Heart left ventricle (tissue), 16 donors: ENCODE data around the gene OR56A4. TPM values are rescaled to one million over a fixed set of nuclear protein-coding genes. Genes with fewer than 3 reads are reported as not detected.

Source experiments
- ATAC-seq, 4 donors: fragments of 200-7000 bp; cut with Tn5 transposase; one replicate each; pipeline ENCODE4 v1.9.1; 2020 to 2022; ENCODE audit warnings: moderate library complexity in 4 of 4, mild to moderate bottlenecking in 3 of 4, moderate number of reproducible peaks in 1 of 4
- DNase-seq, 5 donors: peaks; one replicate each; pipeline ENCODE4 v3.0.0-alpha.2; 2020
- H3K27ac ChIP-seq, 12 donors: fragments of 200-600 bp; sonication (generic) in 4 of 12; one replicate each; pipeline versions ENCODE4 v1.5.0 to v1.8.0; 2016 to 2022; ENCODE audit warnings: mild to moderate bottlenecking in 2 of 12
- H3K27me3 ChIP-seq, 9 donors: fragments of 200-600 bp; sonication (generic) in 2 of 9; one replicate each; pipeline versions ENCODE4 v1.5.1 to v1.8.0; 2016 to 2022; ENCODE audit warnings: mild to moderate bottlenecking in 3 of 9
- H3K36me3 ChIP-seq, 9 donors: fragments of 200-600 bp; sonication (generic) in 2 of 9; one replicate each; pipeline versions ENCODE4 v1.5.0 to v1.8.0; 2018 to 2022; ENCODE audit warnings: mild to moderate bottlenecking in 2 of 9
- H3K4me1 ChIP-seq, 12 donors: fragments of 200-600 bp; sonication (generic) in 4 of 12; one replicate each; pipeline versions ENCODE4 v1.5.0 to v1.8.0; 2016 to 2022; ENCODE audit warnings: mild to moderate bottlenecking in 3 of 12
- H3K4me3 ChIP-seq, 12 donors: fragments of 200-600 bp; sonication (generic) in 4 of 12; one replicate each; pipeline versions ENCODE4 v1.5.0 to v1.8.0; 2017 to 2022; ENCODE audit warnings: mild to moderate bottlenecking in 9 of 12, moderate library complexity in 4 of 12
- H3K9me3 ChIP-seq, 12 donors: fragments of 200-600 bp; sonication (generic) in 4 of 12; one replicate each; pipeline versions ENCODE4 v1.5.0 to v1.8.0; 2016 to 2022; ENCODE audit warnings: mild to moderate bottlenecking in 1 of 12
- CTCF ChIP-seq, 12 donors: fragments of 200-600 bp; sonication (generic) in 4 of 12; IDR thresholded peaks; one replicate each; pipeline versions ENCODE4 v1.5.0 to v1.8.0; 2018 to 2022; ENCODE audit warnings: antibody characterized with exemption in 12 of 12, mild to moderate bottlenecking in 5 of 12
- POLR2A ChIP-seq, 2 donors: fragments of 450-650 bp; IDR thresholded peaks; one replicate each; pipeline ENCODE4 v1.6.1; 2017; ENCODE audit warnings: antibody characterized with exemption in 2 of 2, mild to moderate bottlenecking in 2 of 2, moderate library complexity in 2 of 2
- WGBS, 4 donors: extraction: QIAGEN DNeasy Blood & Tissue Kit in 2 of 4; methylation state at CpG; one replicate each; pipeline versions ENCODE4 v1.1.5 to v1.1.7; 2013 to 2018; 5-methylcytosine and 5-hydroxymethylcytosine counted together
- intact Hi-C, 10 donors: fragments of 100-400 bp; cut with DNase I; formaldehyde crosslinking; loops; one replicate each; pipeline versions ENCODE4 v1.11.1 to v1.14.2; 2022
- long read RNA-seq, 3 donors: library from polyadenylated mRNA; unstranded; transcript quantifications; one replicate each; pipeline ENCODE4 v2.0.0, GENCODE V29; 2020 to 2021
- polyA plus RNA-seq, 2 donors: library from polyadenylated mRNA; stranded (reverse); fragments of 200-250 nt; gene quantifications; one replicate each; pipeline ENCODE4 v1.2.3, GENCODE V29; 2013
- total RNA-seq, 9 donors: library from RNA; depleted of rRNA in 2 of 9; stranded (reverse); fragments of >200 nt in 2 of 9; fragmentation: NEBNext Ultra II Directional in 3 of 9; extraction: Animal tissue kit (Norgen Biotek cat#: 25700) in 3 of 9; gene quantifications; one replicate each; pipeline versions ENCODE4 v1.1.0 to v1.2.4, GENCODE V29; 2016 to 2023
- donor health status: ischemic (EF 13 %, LVEDD 7.1; RV severe dilation, severe dysfunction).
- donor health status: healthy with polysubstance abuse.
- donor health status: DM: no; HTN: yes; CAD: no.
- donor health status: DM: no; HTN: no; CAD: no.
- donor health status: ischemic (EF 25% LVEDD 6.9; RV normal size, moderate dysfunction).
- donor health status: ischemic (EF 25% LVEDD 5.7; RV mildly dilated, moderate dysfunction).
- donor health status: healthy.
- donor health status: DM: yes; HTN: yes; CAD: no.
- donor health status: ischemic (EF 35%, LVEDD 5.7; RV mildly dilated, moderate dysfunction).
- donor health status: nonischemic (EF 11% LVEDD 7.7; RV severe dilation, severe dysfunction).
- donor health status: DM: yes; HTN: yes; CAD: no.
- donor health status: PGD.
- donor health status: ischemic (EF 29% LVEDD 5.4; RV normal size, mild dysfunction).
- donor health status: nonischemic (EF 23%, LVEDD 6.1; RV moderate dilation, normal function).

Gene OR56A4
- total RNA-seq: under 1 TPM in 1 of 9 donors, not detected in 8; 0.40 TPM
- not detected for polyA plus RNA-seq
- long read RNA-seq, donor 1: 0 reads
- long read RNA-seq, donor 2: 0 reads
- long read RNA-seq, donor 3: 0 reads

GRCh38 chr11:6006846-6007245, at the start of gene OR56A4:
Gene OR56A4 (minus strand): TSS chr11:6006946. CDS start chr11:6002992, 3,954 bp downstream.
- Histone ChIP-seq H3K4me3 (no peak within 1 kb of the TSS), H3K36me3 (no peaks in the 10 kb centered on the region), H3K27me3 (peaks cover 0 to 4% (median 0%) of the 10 kb centered on the region in 9 donors), H3K9me3 (no peaks in the 10 kb centered on the region), H3K4me1 (peaks cover 0 to 4% (median 0%) of the 10 kb centered on the region in 12 donors), H3K27ac (peak within 1 kb of the TSS in 1 of 12 donors; percentile 10)
- TF ChIP-seq POLR2A (IDR thresholded peaks at IDR 0.05) (no peak), CTCF (IDR thresholded peaks at IDR 0.05) (no peak)
- intact Hi-C loops: no loop called here
- DNase-seq (no peak), ATAC-seq (no peak)

DNA sequence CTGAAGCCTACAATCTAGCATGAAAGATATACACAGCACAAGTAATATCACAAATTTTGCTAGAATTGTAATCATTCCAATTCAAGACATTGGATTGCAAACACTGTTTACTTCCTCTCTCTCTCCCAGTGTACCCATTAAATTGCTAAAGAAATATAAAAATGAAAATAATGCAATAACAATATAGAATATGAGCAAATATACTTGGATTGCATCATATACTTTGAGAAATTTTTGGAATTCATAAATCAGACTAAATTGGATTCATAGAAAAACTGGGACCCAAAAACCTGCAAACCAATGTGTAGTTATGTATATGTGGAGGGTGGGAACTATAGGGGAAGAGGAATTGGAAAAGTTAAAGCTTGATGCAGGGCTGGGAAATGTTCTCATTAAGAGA, 48.8 kb upstream of the OR56A4 start:
- no peaks in the 10 kb centered on the region for H3K36me3 ChIP-seq
- H3K9me3 ChIP-seq: no peaks in the 10 kb centered on the region
- TF ChIP-seq POLR2A (IDR thresholded peaks at IDR 0.05): no peak
- TF ChIP-seq CTCF (IDR thresholded peaks at IDR 0.05): no peak
- no peak overlapping the region for H3K27ac ChIP-seq
- H3K27me3 ChIP-seq: peaks cover 0 to 13% (median 0%) of the 10 kb centered on the region in 9 donors
- DNase-seq (no peak), ATAC-seq (no peak)
- intact Hi-C loops: no loop called here
- no peak overlapping the region for H3K4me3 ChIP-seq
- H3K4me1 ChIP-seq: no peaks in the 10 kb centered on the region

DNA sequence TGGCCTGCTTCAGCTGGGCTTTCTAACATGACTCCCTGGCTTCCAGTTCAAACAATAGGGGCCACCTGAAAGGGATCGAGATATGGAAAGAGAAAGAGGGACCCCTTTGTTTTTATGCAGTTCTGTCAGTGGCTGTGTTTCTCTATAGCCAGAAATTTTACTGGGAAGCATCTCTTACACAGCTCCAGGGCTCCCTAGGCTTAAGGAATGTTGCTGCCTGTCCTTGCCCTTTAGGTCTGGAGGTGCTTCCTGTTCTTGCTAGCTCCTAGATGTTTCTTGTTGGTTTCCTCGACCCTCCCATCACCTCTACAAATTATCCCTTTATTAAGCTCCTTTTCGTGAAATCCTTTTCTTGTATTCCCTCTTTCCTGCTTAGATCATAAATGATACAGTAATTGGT, 45.6 kb upstream of the OR56A4 start:
- ATAC-seq (no peak), DNase-seq (no peak)
- Histone ChIP-seq H3K9me3 (no peaks in the 10 kb centered on the region), H3K4me1 (no peaks in the 10 kb centered on the region), H3K27me3 (peaks cover 0 to 13% (median 0%) of the 10 kb centered on the region in 9 donors), H3K27ac (no peak overlapping the region), H3K36me3 (no peaks in the 10 kb centered on the region), H3K4me3 (no peak overlapping the region)
- 72 to 80% (median 79%) methylated on average over 3 of the region's 3 CpGs for WGBS, 4 donors
- intact Hi-C loops: no loop called here
- TF ChIP-seq CTCF (IDR thresholded peaks at IDR 0.05): no peak
- no peak for TF ChIP-seq POLR2A (IDR thresholded peaks at IDR 0.05)

- ATAC-seq: peak in 1 of 4 donors; percentile 60
- Histone ChIP-seq H3K36me3 (no peaks in the 10 kb centered on the region), H3K27ac (peak overlapping the region in 1 of 12 donors; percentile 60), H3K4me1 (peaks cover 0 to 15% (median 2%) of the 10 kb centered on the region in 12 donors), H3K9me3 (peaks cover 0 to 2% (median 0%) of the 10 kb centered on the region in 12 donors), H3K4me3 (peak overlapping the region in 2 of 12 donors; percentile 7 to 16), H3K27me3 (no peaks in the 10 kb centered on the region)
- peak in 1 of 5 donors; percentile 18 for DNase-seq
- intact Hi-C loops: no loop called here
- no peak for TF ChIP-seq POLR2A (IDR thresholded peaks at IDR 0.05)
- no peak for TF ChIP-seq CTCF (IDR thresholded peaks at IDR 0.05)
- 30 to 39% (median 33%) methylated on average over 4 of the region's 4 CpGs for WGBS, 4 donors
Observed at GRCh38 chr11:6040874-6041273, 34.1 kb upstream of the OR56A4 start.
